ENCODE measurements around the gene YIPF2. TPM values are rescaled to one million over a fixed set of nuclear protein-coding genes. Genes with fewer than 3 reads are reported as not detected.
A peak's percentile ranks its signal among the peaks of the same experiment; 100 is the strongest.

The YIPF2 gene
- total RNA-seq, 1 experiment from 2014 or later: 78.1 TPM

DNA sequence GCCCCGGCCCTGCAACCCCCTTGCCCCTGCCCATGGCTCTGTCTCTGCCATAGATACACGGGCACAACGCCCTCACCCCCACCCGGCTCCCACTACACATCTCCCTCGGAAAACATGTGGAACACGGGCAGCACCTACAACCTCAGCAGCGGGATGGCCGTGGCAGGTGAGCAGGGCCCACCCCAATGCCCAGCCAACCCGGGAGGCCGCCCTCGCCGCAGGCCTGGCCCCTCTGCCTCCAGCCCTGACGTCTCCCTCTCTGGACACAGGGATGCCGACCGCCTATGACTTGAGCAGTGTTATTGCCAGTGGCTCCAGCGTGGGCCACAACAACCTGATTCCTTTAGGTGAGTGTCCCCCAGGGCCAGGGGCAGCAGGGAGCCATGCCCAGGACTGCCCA, 7.7 kb downstream of the YIPF2 start:
- Histone ChIP-seq H3K27me3 (replicated peaks; ENCODE audit: control insufficient read depth, insufficient read depth, low read length) (no peaks in the 10 kb centered on the region), H3K4me1 (no peaks in the 10 kb centered on the region), H3K9me3 (no peaks in the 10 kb centered on the region), H3K4me3 (ENCODE audit: low read depth, low read length) (no peak overlapping the region), H3K36me3 (ENCODE audit: control insufficient read depth, insufficient read depth, low read length) (peaks cover 4% of the 10 kb centered on the region)
- Mint-ChIP-seq H3K27me3 (ENCODE audit: insufficient read depth, unreplicated experiment) (no peaks in the 10 kb centered on the region), H3K4me3 (ENCODE audit: unreplicated experiment) (peak overlapping the region; percentile 23), H3K9me3 (ENCODE audit: unreplicated experiment) (no peaks in the 10 kb centered on the region), H3K36me3 (ENCODE audit: insufficient read depth, unreplicated experiment) (peaks cover 90% of the 10 kb centered on the region), H3K4me1 (ENCODE audit: low read depth, unreplicated experiment) (no peaks in the 10 kb centered on the region), H3K27ac (ENCODE audit: unreplicated experiment) (peak overlapping the region; percentile 19)
- BruUV-seq (replicated peaks): no TSS peak
- TF ChIP-seq, protein P1, sequence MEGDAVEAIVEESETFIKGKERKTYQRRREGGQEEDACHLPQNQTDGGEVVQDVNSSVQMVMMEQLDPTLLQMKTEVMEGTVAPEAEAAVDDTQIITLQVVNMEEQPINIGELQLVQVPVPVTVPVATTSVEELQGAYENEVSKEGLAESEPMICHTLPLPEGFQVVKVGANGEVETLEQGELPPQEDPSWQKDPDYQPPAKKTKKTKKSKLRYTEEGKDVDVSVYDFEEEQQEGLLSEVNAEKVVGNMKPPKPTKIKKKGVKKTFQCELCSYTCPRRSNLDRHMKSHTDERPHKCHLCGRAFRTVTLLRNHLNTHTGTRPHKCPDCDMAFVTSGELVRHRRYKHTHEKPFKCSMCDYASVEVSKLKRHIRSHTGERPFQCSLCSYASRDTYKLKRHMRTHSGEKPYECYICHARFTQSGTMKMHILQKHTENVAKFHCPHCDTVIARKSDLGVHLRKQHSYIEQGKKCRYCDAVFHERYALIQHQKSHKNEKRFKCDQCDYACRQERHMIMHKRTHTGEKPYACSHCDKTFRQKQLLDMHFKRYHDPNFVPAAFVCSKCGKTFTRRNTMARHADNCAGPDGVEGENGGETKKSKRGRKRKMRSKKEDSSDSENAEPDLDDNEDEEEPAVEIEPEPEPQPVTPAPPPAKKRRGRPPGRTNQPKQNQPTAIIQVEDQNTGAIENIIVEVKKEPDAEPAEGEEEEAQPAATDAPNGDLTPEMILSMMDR (IDR thresholded peaks at IDR 0.05; ENCODE audit: insufficient read depth in 1 of 2, low read depth in 1 of 2, low read length in 1 of 2, severe bottlenecking in 1 of 2, unreplicated experiment in 1 of 2): no peak
- CTCF ChIA-PET: no interaction called here
- POLR2A ChIA-PET: no interaction called here
- DNase-seq: no peak
- intact Hi-C loops (cut with micrococcal nuclease; ENCODE audit: unreplicated experiment): no loop called here

DNA sequence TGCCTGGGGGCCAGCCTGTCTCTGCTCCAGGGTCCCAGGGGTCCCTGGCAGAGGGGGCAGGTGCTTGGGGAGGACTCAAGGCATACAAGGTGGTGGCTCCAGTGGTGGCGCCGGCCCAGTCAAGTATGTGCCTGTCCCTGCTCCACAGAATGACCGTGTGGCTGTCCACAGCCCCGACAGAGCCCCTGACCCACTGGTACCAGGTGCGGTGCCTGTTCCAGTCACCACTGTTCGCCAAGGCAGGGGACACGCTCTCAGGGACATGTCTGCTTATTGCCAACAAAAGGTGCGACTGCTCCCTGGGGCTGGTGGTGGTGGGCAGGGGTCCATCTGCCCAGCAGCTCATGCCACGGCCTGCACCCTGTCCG, 8.2 kb downstream of the YIPF2 start:
- H3K4me1 ChIP-seq: no peaks in the 10 kb centered on the region
- Mint-ChIP-seq H3K36me3 (ENCODE audit: insufficient read depth, unreplicated experiment) (peaks cover 86% of the 10 kb centered on the region), H3K4me3 (ENCODE audit: unreplicated experiment) (no peak overlapping the region), H3K9me3 (ENCODE audit: unreplicated experiment) (no peaks in the 10 kb centered on the region), H3K27me3 (ENCODE audit: insufficient read depth, unreplicated experiment) (no peaks in the 10 kb centered on the region), H3K27ac (ENCODE audit: unreplicated experiment) (no peak overlapping the region), H3K4me1 (ENCODE audit: low read depth, unreplicated experiment) (no peaks in the 10 kb centered on the region)
- peaks cover 4% of the 10 kb centered on the region for H3K36me3 ChIP-seq (ENCODE audit: control insufficient read depth, insufficient read depth, low read length)
- CTCF ChIA-PET: no interaction called here
- H3K9me3 ChIP-seq: no peaks in the 10 kb centered on the region
- intact Hi-C loops (cut with micrococcal nuclease; ENCODE audit: unreplicated experiment): no loop called here
- TF ChIP-seq, protein P1 (IDR thresholded peaks at IDR 0.05; ENCODE audit: insufficient read depth in 1 of 2, low read depth in 1 of 2, low read length in 1 of 2, severe bottlenecking in 1 of 2, unreplicated experiment in 1 of 2): no peak
- H3K27me3 ChIP-seq (replicated peaks; ENCODE audit: control insufficient read depth, insufficient read depth, low read length): no peaks in the 10 kb centered on the region
- POLR2A ChIA-PET: no interaction called here
- H3K4me3 ChIP-seq (ENCODE audit: low read depth, low read length): no peak overlapping the region
- no peak for DNase-seq
- no TSS peak for BruUV-seq (replicated peaks)

DNA sequence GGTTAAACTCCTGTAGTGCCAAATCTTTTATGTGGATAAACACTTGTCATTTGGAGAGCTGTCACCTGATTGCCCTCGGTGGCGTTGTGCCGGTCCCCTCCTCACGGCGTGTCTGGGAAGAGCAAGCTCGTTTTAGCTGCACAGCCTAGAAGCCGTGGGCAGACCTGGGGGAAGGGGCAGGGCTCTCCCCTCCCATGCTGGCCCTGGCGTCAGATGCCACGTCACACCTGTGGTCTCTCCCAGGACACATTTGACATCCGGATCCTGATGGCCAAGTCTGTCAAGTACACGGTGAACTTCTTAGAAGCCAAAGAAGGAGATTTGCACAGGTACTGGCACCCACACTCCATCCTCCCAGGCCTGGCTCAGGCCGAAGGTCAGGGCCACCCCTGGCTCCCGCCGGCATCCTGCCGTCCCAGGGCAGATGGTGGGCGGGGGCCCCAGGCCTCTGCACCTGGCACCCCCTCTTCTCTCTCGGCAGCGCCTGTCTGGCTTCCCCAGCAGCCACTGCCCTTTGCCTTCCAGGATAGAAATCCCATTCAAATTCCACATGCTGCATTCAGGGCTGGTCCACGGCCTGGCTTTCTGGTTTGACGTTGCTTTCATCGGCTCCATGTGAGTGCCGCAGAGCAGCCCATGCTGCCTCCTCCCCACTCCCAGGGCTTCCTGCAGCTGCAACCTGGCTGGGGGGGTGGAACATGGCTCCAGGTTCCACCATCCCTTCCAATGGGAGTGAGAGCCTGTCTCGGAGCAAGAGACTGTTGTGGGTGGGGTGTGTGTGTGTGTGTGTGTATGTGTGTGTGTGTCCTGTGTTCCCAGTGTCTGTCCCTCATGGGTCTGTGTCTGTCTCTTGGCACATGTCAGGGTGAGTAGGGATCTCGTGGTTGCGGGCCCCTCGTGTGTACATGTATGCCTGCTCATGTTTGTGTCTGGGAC, 8.8 kb downstream of the YIPF2 start:
- no peaks in the 10 kb centered on the region for H3K9me3 ChIP-seq
- ChIA-PET CTCF (no interaction called here), POLR2A (no interaction called here)
- no TSS peak for BruUV-seq (replicated peaks)
- Mint-ChIP-seq H3K4me1 (ENCODE audit: low read depth, unreplicated experiment) (no peaks in the 10 kb centered on the region), H3K36me3 (ENCODE audit: insufficient read depth, unreplicated experiment) (peaks cover 84% of the 10 kb centered on the region), H3K4me3 (ENCODE audit: unreplicated experiment) (no peak overlapping the region), H3K27me3 (ENCODE audit: insufficient read depth, unreplicated experiment) (no peaks in the 10 kb centered on the region), H3K9me3 (ENCODE audit: unreplicated experiment) (no peaks in the 10 kb centered on the region), H3K27ac (ENCODE audit: unreplicated experiment) (no peak overlapping the region)
- DNase-seq: no peak
- no peak overlapping the region for H3K4me3 ChIP-seq (ENCODE audit: low read depth, low read length)
- no peaks in the 10 kb centered on the region for H3K27me3 ChIP-seq (replicated peaks; ENCODE audit: control insufficient read depth, insufficient read depth, low read length)
- no peaks in the 10 kb centered on the region for H3K4me1 ChIP-seq
- TF ChIP-seq, protein P1 (IDR thresholded peaks at IDR 0.05; ENCODE audit: insufficient read depth in 1 of 2, low read depth in 1 of 2, low read length in 1 of 2, severe bottlenecking in 1 of 2, unreplicated experiment in 1 of 2): no peak
- peaks cover 4% of the 10 kb centered on the region for H3K36me3 ChIP-seq (ENCODE audit: control insufficient read depth, insufficient read depth, low read length)
- intact Hi-C loops (cut with micrococcal nuclease; ENCODE audit: unreplicated experiment): no loop called here
